GM19239 (cell line): ENCODE measurements around the gene FIS1.
A peak's percentile ranks its signal among the peaks of the same experiment; 100 is the strongest.
"Not testable (repeated sequence)": the region's sequence is repeated elsewhere in the genome, so short reads cannot be mapped to it uniquely, and the experiment has no call there.

ENCODE experiments used
- DNase-seq: peaks from one replicate; pipeline ENCODE4 v3.0.0; 2011; ENCODE audit warnings: low spot score; ENCODE audit not compliant: insufficient read length
- FAIRE-seq: peaks from 2 replicates; lab custom pipeline; 2011; peaks lifted over from hg19 to GRCh38; lab: Jason Lieb, UNC

The FIS1 gene

DNA sequence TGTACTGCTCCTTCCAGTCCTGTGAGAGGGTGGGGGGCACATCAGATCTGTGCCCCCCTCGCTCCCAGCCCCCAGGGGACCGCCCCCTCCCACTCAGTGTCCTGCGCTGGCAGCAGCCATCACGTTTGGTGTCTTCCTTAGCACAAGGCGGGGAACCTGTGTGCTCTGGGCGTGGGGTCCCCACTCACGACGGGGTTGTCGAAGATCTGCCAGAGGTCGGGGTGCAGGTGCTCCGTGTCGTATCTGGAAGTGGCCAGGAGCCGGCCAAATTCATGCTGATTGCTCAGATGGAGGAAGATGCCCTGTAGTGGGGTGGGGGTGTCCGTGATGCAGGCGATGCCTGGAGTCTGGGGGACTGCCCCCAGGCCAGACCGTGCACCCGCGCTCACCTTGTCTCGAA lies 34.7 kb downstream of the FIS1 start:
- DNase-seq (no peak), FAIRE-seq (no peak)

DNA sequence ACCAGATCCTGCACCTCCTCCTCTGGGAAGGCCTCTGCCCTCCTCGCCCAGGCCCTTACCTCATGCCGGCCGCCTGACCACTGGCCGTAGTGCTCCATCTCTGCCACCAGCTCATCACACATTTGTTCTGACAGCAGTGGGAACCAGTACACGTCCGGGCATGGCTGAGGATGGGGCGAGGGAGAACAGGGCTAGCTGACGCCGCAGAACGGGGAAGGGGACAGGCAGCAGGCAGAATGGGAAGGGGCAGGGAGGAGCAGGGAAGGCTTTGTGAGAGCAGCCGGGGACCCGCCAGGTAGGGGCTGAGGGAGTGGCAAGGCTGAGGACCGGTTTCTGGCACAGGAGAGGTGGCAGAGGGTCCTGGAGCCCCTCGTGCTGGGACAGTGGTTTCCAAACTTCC lies 36.1 kb downstream of the FIS1 start:
- FAIRE-seq (no peak), DNase-seq (no peak)

DNA sequence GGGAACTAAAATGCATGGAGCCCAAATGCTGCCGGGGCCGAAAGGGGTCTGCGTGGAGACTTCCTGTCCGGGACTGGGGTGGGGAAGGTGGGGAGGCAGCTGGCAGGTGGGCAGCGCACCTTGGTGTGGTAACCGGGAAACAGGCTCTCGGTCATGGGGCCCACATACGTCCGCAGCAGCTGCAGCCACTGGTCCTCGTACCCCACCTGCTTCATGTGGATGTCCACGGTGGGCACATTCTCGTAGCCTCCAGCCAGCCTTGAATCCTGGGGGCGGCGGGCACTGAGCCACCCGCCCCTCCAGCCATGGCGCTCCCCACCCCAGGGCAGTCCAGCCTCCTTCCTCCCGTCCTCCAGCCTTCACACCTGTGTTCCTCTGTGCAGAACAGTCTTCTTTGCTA lies 37.4 kb downstream of the FIS1 start:
- no peak for FAIRE-seq
- no peak for DNase-seq

DNA sequence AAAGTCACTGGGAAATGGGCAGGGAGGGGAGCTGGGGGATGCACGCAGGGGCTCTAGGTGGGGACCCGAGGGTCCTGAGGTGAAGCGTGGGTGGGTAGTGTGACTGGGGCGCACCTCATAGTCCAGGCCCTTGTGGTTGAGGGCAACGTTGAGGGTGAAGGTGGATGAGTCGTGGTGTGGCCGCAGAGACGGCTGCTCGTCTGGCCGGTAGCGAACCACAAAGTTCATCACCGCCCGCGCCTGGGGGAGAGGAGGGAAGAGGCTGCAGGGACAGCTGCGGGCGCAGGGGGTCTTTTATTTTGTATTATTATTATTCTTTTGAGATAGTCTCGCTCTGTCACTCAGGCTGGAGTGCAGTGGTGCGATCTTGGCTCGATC lies 38.2 kb downstream of the FIS1 start:
- DNase-seq = no peak
- no peak for FAIRE-seq

DNA sequence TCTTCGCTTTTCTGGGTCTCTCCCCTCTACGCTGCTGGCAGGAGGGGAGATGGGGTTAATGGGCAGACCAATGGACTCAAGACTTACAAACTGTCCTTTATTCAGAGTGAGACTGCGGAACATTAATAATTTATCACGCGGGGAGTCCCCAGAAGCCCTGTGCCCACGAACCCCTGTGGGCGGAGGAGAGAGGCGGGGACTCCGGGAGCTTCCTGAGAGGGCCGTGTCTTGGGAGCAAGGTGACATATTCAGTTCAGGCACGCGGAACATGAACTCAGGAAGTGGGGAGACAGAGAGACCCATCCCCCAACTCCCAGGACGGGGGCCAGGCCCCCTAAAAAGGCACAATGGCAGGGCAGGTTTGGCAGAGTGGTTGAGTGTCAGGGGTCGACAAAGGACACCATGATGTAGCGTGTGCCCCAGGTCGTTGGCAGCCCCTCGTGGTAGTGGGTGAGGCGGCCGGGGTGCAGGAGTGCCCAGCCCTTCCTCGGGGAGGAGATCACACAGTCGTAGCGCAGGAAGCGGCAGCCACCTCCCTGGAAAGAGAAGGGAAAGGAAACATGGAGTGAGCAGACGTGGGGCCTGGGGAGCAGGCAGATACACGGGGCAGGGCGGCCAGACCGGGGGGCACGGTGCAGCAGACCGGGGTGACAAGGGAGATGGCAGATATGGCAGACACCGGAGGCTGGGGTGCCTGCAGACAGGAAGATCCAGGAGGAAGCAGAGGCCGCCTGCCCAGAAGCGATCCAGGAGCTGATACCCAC lies 38.8 kb downstream of the FIS1 start:
- FAIRE-seq = no peak
- DNase-seq = no peak

DNA sequence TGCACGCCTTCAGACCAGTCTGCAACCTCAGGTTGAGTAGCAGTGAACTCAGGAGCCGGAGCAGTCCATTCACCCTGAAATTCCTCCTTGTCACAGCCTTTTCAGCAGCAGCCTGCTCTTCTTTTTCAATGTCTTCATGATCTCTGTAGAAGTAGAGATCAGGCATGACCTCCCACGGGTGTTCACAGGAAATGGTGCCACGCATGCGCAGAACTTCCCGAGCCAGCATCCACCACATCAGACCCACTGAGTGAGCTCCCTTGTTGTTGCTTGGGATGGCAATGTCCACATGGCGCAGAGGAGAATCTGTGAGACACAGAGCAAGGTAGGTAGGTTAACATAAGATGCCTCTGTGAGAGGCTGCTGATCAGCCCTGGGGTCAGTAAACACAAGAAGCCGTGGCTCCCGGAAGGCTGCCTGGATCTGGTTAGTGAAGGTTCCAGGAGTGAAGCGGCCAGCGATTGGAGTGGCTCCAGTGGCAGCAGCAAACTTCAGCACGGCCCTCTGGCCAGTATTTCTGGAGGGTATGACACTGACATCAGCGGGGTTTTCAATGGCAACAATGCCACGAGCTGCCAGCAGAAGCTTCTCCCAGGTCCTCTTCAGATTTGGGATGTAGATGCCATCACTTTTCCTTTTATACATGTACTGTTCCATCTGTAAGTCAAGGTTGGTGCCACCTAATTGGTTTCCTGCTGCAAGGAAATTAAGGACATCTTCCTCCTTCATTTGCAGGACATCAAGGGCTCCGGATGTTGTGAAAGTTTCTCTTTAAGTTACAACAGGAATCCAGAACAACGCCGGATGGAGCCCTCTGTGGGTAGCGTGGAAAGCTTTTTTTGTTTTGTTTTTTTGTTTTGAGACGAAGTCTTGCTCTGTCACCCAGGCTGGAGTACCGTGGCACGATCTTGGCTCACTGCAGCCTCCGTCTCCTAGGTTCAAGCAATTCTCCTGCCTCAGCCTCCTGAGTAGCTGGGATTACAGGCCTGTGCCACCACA lies 40.8 kb downstream of the FIS1 start:
- DNase-seq = not testable (repeated sequence)
- peak; percentile 64 for FAIRE-seq

DNA sequence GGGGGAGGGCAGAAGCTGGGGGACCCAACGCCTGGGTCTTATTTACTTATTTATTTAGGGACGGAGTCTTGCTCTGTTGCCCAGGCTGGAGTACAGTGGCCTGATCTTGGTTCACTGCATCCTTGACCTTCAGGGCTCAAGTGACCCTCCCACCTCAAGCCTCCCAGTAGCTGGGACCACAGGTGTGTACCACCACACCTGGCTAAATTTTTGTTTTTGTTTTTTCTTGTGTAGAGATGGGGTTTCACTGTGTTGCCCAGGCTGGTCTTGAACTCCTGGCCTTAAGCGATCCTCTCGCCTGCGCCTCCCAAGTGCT lies 42.3 kb downstream of the FIS1 start:
- no peak for FAIRE-seq
- no peak for DNase-seq

DNA sequence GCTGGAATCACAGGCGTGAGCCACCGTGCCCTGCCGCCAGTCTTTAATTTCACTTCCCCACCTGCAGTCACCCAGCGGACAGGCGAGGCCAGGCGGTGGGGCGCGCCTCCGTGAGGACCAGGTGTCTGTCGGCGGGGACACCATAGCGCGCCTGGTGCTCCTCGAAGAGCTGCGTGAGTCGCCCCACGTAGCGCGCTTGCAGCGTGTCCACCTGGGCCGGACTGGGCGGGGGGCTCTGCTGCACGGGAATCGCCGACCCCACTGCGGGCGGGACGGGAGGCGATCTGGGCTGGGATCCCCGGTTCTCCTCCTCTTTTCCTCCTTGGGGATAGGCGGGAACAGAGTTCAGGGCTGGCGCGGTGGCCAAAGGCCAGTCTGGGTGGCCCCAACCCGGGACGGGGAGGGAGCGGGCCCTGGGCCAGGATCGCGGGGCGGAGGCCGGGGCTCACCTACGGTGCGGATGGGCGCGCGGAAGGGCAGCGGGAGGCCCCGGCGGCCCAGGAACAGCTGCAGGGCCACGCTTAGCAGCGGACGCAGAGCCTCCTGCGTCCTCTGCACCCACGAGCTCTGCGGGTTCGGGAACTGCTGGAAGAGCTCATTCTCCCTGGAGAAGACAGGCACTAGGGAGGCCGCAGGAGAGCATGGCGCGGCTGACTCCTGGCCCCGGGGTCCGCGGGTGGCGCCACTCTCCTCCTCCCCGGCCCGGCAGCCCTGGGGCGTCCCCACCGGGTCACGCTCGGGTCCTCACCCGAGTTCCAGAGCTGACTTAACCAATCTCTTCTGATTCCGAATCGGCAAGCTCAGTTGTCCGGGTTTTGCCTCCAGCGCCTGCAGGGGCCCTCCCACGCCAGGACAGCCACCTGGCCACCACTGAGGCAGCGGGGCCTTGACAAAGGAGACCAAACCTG lies 42.9 kb downstream of the FIS1 start:
- FAIRE-seq (no peak), DNase-seq (no peak)

DNA sequence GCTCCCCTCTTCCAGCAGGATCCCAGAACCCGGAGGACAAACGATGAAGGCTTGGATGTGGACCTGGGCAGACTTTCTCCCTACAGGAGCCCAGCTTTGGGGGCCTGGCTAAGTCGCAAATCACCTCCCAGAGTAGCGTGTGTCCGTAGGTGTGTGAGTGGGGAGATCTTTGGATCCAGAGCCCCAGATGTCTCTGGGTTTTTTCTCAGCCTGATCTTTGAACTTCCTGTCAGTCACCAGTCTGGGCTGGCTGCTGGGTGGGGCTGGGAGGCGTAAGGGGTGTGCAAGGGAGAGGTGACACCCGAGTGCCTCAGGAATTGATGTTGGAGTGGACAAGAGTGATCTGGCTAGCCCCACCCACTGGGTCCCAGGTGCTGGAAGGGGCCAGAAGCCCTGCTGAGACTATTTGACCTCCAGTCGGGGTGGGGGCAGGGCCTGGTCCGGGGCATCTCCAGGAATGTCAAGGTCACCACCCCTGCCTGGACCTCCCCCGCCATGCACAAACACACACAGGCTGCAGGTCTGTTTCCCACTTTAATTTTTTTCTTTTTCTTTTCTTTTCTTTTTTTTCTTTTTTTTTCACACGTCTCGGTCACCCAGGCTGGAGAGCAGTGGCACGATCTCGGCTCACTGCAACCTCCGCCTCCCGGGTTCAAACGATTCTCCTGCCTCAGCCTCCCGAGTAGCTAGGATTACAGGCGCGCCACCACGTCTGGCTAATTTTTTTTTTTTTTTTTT lies 43.9 kb downstream of the FIS1 start, which contains the start of gene MOGAT3:
MOGAT3 (minus strand) TSS at position 175 of the 738 bp plus-strand sequence. CDS start 182 bp downstream, outside the sequence.
- FAIRE-seq (no peak), DNase-seq (no peak)

DNA sequence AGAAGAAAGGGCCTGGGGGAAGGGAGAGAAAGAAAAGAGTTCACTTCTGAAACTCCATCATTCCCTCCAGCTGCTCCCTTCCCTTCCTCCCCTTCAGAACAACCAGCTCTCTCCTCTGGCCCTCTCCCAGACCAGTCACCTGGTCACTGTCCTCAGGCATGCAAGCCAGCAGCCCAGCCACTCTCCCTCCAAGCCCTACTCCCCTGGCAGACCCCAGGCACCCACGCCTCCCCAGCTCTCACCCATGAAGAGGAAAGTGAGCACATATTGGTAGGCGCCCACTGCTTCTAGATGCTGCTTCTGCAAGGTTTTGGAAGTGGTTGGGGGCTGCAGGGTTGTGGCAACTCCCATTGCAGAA lies 44.4 kb downstream of the FIS1 start:
- DNase-seq (no peak), FAIRE-seq (no peak)

DNA sequence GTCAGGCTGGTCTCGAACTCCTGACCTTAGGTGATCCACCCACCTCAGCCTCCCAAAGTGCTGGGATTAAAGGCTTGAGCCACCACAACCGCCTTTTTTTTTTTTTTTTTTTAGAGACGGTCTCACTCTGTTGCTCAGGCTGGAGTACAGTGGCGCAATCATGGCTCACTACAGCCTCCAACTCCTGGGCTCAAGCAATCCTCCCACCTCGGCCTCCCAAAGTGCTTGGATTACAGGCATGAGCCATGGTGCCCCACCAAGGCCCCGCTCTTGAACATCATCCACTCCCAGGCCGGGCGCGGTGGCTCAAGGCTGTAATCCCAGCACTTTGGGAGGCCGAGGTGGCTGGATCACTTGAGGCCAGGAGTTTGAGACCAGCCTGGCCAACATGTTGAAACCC lies 45.4 kb downstream of the FIS1 start:
- DNase-seq, FAIRE-seq: not testable (repeated sequence)

DNA sequence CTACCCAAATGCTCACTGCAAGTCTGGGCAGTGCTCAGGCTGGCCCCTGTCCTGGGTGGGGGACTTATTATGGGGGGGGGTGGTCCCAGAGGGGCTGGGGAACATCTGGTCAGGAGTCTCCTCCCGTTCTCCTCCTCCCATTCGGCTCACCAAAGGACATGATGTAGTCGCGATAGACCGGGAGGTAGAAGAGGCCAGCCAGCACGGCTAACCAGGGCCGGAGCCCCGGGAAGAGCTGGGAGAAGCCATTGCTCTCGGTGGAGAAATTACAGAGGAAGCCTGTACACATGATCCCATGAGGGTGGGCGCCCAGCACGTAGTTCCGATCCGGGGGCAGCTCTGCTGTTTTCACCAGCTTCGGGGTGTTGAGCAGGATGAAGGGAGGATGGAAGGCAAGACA lies 46.4 kb downstream of the FIS1 start:
- FAIRE-seq (no peak), DNase-seq (no peak)

DNA sequence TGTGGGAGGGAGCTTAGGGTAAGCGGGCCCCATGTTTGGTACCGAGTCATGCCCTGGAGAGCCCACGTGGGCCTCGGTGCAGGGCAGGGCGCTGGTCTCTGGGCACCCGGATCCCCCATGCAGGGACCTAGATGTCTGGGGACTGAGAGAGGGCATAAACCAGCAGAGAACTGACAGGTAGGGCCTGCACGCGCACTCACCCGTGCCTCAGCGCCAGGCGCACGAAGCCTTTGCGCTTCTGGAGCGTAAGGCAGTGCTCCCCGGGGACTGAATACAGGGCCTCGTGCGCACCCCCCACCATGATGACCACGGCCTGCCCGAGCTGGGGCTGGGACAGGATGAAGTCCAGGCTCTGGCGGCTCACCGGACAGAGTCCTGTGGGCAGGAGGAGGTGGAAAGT lies 46.9 kb downstream of the FIS1 start:
- FAIRE-seq (no peak), DNase-seq (no peak)

DNA sequence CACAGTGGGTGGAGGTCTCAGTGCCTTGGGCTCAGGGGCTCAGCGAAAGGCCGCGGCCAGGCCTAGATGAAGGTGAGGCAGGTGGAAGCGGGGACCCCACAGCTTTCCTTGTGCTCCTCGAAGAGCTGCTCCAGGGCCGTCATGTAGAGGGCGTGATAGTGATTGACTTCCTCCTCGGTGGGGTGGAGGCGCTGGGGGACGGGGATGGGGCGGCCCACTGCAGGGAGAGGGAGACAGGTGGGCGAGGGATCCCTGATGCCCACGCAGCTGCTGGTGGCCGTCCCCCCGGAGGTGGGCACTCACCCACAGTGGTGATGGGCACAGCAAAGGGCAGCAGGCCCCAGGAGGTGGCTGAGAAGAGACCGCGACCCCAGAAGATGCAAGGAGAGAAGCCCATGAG lies 49.0 kb downstream of the FIS1 start:
- FAIRE-seq = no peak
- DNase-seq = no peak
